ENCODE measurements around the gene NEGR1. TPM values are rescaled to one million over a fixed set of nuclear protein-coding genes. Genes with fewer than 3 reads are reported as not detected.

The NEGR1 gene
- total RNA-seq, 1 experiment from 2014 or later = 2.9 TPM

DNA sequence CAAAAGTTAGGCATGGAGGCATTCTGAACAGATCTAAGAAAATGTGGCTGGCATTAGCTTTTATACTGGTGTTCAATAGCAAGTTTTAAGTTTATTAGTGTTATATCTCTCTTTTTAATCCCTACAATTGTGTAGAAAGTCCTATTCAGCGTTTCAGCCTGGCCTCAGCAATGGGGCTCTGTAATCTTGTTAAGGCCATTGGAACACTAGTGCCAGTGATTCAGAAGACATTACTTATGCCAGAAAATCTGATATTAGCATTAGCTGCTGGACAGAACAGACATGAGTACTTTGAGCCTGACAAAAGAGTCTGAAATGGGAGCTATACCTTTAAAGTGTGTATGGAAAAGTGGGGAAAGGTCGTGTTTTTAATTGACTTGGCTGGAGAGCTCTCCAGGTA, 167.0 kb downstream of the NEGR1 start (continued):
- TF ChIP-seq, protein P1, sequence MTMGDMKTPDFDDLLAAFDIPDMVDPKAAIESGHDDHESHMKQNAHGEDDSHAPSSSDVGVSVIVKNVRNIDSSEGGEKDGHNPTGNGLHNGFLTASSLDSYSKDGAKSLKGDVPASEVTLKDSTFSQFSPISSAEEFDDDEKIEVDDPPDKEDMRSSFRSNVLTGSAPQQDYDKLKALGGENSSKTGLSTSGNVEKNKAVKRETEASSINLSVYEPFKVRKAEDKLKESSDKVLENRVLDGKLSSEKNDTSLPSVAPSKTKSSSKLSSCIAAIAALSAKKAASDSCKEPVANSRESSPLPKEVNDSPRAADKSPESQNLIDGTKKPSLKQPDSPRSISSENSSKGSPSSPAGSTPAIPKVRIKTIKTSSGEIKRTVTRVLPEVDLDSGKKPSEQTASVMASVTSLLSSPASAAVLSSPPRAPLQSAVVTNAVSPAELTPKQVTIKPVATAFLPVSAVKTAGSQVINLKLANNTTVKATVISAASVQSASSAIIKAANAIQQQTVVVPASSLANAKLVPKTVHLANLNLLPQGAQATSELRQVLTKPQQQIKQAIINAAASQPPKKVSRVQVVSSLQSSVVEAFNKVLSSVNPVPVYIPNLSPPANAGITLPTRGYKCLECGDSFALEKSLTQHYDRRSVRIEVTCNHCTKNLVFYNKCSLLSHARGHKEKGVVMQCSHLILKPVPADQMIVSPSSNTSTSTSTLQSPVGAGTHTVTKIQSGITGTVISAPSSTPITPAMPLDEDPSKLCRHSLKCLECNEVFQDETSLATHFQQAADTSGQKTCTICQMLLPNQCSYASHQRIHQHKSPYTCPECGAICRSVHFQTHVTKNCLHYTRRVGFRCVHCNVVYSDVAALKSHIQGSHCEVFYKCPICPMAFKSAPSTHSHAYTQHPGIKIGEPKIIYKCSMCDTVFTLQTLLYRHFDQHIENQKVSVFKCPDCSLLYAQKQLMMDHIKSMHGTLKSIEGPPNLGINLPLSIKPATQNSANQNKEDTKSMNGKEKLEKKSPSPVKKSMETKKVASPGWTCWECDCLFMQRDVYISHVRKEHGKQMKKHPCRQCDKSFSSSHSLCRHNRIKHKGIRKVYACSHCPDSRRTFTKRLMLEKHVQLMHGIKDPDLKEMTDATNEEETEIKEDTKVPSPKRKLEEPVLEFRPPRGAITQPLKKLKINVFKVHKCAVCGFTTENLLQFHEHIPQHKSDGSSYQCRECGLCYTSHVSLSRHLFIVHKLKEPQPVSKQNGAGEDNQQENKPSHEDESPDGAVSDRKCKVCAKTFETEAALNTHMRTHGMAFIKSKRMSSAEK (CRISPR knock-in tag; IDR thresholded peaks at IDR 0.05; ENCODE audit: borderline replicate concordance) = no peak
- TF ChIP-seq GABPB1 (CRISPR knock-in tag; IDR thresholded peaks at IDR 0.05) (no peak), NFYB (CRISPR knock-in tag; conservative IDR thresholded peaks at IDR 0.05; ENCODE audit: low read depth) (no peak), ZNF671 (CRISPR knock-in tag; IDR thresholded peaks at IDR 0.05) (no peak), SP1 (CRISPR knock-in tag; conservative IDR thresholded peaks at IDR 0.05) (no peak), OVOL2 (CRISPR knock-in tag; IDR thresholded peaks at IDR 0.05; ENCODE audit: borderline replicate concordance) (no peak), RORB (CRISPR knock-in tag; IDR thresholded peaks at IDR 0.05) (no peak), GTF2I (CRISPR knock-in tag; conservative IDR thresholded peaks at IDR 0.05) (no peak), TEAD1 (CRISPR knock-in tag; IDR thresholded peaks at IDR 0.05) (no peak), ESRRA (CRISPR knock-in tag; IDR thresholded peaks at IDR 0.05; ENCODE audit: borderline replicate concordance) (no peak)
- TF ChIP-seq, protein P2, sequence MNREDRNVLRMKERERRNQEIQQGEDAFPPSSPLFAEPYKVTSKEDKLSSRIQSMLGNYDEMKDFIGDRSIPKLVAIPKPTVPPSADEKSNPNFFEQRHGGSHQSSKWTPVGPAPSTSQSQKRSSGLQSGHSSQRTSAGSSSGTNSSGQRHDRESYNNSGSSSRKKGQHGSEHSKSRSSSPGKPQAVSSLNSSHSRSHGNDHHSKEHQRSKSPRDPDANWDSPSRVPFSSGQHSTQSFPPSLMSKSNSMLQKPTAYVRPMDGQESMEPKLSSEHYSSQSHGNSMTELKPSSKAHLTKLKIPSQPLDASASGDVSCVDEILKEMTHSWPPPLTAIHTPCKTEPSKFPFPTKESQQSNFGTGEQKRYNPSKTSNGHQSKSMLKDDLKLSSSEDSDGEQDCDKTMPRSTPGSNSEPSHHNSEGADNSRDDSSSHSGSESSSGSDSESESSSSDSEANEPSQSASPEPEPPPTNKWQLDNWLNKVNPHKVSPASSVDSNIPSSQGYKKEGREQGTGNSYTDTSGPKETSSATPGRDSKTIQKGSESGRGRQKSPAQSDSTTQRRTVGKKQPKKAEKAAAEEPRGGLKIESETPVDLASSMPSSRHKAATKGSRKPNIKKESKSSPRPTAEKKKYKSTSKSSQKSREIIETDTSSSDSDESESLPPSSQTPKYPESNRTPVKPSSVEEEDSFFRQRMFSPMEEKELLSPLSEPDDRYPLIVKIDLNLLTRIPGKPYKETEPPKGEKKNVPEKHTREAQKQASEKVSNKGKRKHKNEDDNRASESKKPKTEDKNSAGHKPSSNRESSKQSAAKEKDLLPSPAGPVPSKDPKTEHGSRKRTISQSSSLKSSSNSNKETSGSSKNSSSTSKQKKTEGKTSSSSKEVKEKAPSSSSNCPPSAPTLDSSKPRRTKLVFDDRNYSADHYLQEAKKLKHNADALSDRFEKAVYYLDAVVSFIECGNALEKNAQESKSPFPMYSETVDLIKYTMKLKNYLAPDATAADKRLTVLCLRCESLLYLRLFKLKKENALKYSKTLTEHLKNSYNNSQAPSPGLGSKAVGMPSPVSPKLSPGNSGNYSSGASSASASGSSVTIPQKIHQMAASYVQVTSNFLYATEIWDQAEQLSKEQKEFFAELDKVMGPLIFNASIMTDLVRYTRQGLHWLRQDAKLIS (CRISPR knock-in tag; IDR thresholded peaks at IDR 0.05; ENCODE audit: borderline replicate concordance) = no peak
- TF ChIP-seq, protein P3, sequence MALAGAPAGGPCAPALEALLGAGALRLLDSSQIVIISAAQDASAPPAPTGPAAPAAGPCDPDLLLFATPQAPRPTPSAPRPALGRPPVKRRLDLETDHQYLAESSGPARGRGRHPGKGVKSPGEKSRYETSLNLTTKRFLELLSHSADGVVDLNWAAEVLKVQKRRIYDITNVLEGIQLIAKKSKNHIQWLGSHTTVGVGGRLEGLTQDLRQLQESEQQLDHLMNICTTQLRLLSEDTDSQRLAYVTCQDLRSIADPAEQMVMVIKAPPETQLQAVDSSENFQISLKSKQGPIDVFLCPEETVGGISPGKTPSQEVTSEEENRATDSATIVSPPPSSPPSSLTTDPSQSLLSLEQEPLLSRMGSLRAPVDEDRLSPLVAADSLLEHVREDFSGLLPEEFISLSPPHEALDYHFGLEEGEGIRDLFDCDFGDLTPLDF (CRISPR knock-in tag; IDR thresholded peaks at IDR 0.05) = no peak
- TF ChIP-seq, protein P4, sequence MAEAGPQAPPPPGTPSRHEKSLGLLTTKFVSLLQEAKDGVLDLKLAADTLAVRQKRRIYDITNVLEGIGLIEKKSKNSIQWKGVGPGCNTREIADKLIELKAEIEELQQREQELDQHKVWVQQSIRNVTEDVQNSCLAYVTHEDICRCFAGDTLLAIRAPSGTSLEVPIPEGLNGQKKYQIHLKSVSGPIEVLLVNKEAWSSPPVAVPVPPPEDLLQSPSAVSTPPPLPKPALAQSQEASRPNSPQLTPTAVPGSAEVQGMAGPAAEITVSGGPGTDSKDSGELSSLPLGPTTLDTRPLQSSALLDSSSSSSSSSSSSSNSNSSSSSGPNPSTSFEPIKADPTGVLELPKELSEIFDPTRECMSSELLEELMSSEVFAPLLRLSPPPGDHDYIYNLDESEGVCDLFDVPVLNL (CRISPR knock-in tag; IDR thresholded peaks at IDR 0.05; ENCODE audit: borderline replicate concordance, low read depth) = no peak
- TF ChIP-seq, protein P5, sequence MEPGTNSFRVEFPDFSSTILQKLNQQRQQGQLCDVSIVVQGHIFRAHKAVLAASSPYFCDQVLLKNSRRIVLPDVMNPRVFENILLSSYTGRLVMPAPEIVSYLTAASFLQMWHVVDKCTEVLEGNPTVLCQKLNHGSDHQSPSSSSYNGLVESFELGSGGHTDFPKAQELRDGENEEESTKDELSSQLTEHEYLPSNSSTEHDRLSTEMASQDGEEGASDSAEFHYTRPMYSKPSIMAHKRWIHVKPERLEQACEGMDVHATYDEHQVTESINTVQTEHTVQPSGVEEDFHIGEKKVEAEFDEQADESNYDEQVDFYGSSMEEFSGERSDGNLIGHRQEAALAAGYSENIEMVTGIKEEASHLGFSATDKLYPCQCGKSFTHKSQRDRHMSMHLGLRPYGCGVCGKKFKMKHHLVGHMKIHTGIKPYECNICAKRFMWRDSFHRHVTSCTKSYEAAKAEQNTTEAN (CRISPR knock-in tag; IDR thresholded peaks at IDR 0.05) = no peak

DNA sequence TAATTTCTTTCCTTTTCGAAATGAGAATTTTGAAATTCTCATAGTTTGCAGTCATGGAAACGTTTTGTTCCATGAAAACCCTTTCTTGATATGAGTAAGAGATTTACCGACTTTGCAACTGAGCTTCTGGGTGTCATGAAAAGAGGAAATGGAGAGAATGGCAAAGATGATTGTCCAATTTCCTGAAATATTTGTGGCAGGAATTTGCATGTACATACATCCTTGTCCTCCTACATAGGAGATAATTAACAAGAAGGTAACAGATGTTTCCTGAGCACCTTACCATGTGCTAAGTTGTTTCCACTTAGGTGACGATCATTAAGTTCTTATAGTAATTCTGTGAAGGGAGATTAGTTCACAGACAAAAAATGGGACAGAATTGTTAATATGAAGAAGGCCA, 170.7 kb downstream of the NEGR1 start:
- H3K4me3 Mint-ChIP-seq = no peak overlapping the region
- no peak overlapping the region for H3K27ac Mint-ChIP-seq
- no peak for ATAC-seq
- ChIA-PET CTCF (no interaction called here), POLR2A (no interaction called here)
- no peaks in the 10 kb centered on the region for H3K36me3 Mint-ChIP-seq
- no peak for DNase-seq (ENCODE audit: low spot score)
- H3K4me1 Mint-ChIP-seq = no peaks in the 10 kb centered on the region
- H3K9me3 Mint-ChIP-seq = no peaks in the 10 kb centered on the region
- H3K27me3 Mint-ChIP-seq (ENCODE audit: low read depth) = no peaks in the 10 kb centered on the region
- TF ChIP-seq ZNF317 (CRISPR knock-in tag; IDR thresholded peaks at IDR 0.05; ENCODE audit: borderline replicate concordance, low read depth) (no peak), ETV6 (CRISPR knock-in tag; IDR thresholded peaks at IDR 0.05) (no peak), ZNF671 (CRISPR knock-in tag; IDR thresholded peaks at IDR 0.05) (no peak), TEAD4 (CRISPR knock-in tag; IDR thresholded peaks at IDR 0.05) (no peak), OVOL2 (CRISPR knock-in tag; IDR thresholded peaks at IDR 0.05; ENCODE audit: borderline replicate concordance) (no peak)
- TF ChIP-seq, protein P6, sequence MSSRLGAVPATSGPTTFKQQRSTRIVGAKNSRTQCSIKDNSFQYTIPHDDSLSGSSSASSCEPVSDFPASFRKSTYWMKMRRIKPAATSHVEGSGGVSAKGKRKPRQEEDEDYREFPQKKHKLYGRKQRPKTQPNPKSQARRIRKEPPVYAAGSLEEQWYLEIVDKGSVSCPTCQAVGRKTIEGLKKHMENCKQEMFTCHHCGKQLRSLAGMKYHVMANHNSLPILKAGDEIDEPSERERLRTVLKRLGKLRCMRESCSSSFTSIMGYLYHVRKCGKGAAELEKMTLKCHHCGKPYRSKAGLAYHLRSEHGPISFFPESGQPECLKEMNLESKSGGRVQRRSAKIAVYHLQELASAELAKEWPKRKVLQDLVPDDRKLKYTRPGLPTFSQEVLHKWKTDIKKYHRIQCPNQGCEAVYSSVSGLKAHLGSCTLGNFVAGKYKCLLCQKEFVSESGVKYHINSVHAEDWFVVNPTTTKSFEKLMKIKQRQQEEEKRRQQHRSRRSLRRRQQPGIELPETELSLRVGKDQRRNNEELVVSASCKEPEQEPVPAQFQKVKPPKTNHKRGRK (CRISPR knock-in tag; IDR thresholded peaks at IDR 0.05; ENCODE audit: borderline replicate concordance) = no peak
- TF ChIP-seq, protein P7, sequence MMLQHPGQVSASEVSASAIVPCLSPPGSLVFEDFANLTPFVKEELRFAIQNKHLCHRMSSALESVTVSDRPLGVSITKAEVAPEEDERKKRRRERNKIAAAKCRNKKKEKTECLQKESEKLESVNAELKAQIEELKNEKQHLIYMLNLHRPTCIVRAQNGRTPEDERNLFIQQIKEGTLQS (CRISPR knock-in tag; conservative IDR thresholded peaks at IDR 0.05) = no peak
- TF ChIP-seq, protein P8, sequence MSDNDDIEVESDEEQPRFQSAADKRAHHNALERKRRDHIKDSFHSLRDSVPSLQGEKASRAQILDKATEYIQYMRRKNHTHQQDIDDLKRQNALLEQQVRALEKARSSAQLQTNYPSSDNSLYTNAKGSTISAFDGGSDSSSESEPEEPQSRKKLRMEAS (CRISPR knock-in tag; IDR thresholded peaks at IDR 0.05) = no peak
- TF ChIP-seq, protein P9, sequence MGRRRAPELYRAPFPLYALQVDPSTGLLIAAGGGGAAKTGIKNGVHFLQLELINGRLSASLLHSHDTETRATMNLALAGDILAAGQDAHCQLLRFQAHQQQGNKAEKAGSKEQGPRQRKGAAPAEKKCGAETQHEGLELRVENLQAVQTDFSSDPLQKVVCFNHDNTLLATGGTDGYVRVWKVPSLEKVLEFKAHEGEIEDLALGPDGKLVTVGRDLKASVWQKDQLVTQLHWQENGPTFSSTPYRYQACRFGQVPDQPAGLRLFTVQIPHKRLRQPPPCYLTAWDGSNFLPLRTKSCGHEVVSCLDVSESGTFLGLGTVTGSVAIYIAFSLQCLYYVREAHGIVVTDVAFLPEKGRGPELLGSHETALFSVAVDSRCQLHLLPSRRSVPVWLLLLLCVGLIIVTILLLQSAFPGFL (CRISPR knock-in tag; IDR thresholded peaks at IDR 0.05; ENCODE audit: borderline replicate concordance) = no peak
